Activated CD4-positive, alpha-beta T cell treated with anti-CD3 and anti-CD28 coated beads, Interleukin-2, amount 50 U/mL, for 1 hour (primary cell): ENCODE results near the gene PAQR7.
A peak's percentile ranks its signal among the peaks of the same experiment; 100 is the strongest.

Experiments used
- DNase-seq: peaks from one replicate; pipeline ENCODE4 v3.0.0-alpha.2; 2020

The PAQR7 gene

GRCh38 chr1:25871704-25872494, 3.6 kb downstream of the PAQR7 start:
- no peak for DNase-seq

GRCh38 chr1:25871086-25871703, 4.3 kb downstream of the PAQR7 start:
- DNase-seq, result no peak

DNA sequence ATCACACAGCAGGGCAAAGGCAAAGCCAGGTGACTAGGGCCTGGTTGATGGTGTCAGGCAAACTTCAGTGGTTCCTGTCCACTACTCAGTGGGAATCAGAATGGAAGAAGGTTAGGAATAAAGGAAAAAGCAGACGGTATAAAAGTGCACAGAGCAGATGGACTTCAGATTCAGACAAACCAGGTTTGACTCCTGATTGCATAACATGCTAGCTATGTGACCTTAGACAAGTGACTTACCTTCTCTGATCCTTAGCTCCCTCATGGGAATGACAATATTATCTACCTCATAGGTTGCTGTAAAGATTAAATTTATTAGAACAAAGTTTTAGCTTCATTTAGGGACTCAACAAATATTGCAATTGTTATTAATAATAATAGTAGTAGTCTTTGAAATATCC, 4.9 kb downstream of the PAQR7 start:
- no peak for DNase-seq

GRCh38 chr1:25869909-25870606, 5.5 kb downstream of the PAQR7 start:
- DNase-seq, result no peak

DNA sequence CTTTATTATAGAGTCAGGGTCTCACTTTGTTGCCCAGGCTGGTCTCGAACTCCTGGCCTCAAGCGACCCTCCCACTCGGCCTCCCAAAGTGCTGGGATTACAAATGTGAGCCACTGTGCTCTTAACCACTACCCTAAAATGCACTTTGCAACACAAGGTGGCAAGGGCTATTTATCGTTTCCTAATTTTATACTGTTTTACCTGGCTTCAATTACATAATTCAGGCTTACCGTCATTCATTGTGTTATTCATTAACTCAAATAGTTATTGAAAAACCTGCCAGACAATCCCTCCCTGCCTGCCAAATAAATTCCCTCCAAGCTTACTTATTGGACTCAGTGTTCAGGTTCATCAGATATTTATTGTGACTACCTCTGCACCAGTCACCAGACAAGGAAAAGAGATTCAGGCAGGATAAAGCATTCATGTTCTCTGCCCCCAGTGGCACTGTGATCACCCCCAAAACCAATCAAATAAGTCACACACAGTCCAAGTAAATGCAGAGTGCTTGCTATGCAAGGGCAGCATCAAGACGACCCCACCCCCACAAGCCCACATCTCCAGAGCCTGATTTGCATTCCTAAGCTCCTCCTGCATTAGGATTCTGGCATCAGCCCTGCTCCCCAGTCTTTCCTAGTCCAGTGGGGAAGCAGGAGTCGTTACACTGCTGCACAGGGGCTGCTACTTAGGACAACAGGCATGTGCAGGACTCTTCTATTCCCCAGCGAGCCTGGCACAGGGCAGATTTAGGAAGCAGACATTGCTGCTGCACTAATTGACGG, 8.1 kb downstream of the PAQR7 start:
- DNase-seq, result no peak

DNA sequence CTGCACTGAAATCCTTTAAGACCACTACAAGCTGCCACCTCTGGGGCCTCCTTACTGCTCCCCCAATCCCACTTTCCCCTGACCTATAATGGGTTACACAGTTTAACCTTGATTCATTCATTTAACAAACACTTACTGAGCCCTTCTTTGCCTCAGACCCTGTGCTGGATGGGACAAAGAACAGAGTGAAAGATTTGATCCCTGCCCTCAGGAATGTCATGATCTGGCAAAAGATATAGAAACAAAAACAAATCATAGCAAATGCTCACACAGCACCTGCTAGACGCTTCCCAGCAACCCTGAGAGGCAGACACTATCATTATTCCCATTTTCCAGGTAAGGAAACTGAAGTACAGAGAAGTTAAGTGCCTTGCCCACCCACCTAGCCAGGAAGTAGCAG, 9.2 kb downstream of the PAQR7 start:
- no peak for DNase-seq

DNA sequence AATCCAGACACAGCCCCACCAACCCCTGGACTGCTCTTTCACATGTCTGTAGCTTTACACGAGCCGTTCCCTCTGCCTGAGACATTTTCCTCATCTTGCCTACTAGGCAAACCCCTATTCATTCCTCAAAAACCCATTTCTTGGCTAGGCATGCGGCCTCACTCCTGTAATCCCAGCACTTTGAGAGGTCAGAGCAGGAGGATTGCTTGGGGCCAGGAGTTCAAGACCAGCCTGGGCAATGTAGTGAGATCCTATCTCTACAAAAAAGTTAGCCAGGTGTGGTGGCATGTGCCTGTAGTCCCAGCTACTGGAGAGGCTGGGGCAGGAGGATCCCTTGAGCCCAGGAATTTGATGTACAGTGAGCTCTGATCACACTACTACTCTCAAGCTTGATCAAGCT, 11.1 kb downstream of the PAQR7 start:
- DNase-seq, result no peak

- DNase-seq, result no peak
Measured at GRCh38 chr1:25863486-25864262, 11.8 kb downstream of the PAQR7 start.

DNA sequence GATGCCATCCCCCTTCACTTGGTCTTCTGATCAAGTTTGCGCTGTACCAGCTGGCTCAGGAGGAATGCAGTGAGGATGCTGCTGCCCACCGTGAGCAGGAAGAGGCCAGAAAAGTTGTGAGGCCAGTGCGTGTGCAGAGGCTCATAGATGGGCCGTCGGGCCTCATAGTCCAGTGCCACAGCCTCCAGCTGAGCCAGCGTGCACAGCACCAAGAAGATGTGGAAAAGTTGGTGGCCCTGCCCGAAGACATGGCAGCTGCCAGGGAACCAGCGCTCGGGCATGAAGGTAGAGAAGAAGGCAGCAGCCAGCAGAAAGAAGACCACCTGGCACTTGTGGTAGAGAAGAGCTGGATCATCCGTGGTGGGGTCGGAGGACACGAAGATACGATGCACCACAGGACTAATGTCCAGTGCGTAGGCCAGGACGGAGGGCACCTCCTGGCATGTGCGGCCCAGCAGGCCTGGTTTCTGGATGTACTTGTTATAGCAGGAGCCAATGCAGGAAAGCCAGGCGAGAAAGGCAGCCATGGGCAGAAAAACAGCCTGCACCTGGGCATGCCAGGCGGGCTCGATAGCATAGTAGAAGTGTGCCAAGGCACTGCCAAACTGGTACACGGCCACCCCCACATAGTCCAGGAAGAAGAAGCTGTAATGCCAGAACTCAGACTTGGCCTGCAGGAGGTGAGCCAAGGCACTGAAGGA, 12.6 kb downstream of the PAQR7 start:
- no peak for DNase-seq

DNA sequence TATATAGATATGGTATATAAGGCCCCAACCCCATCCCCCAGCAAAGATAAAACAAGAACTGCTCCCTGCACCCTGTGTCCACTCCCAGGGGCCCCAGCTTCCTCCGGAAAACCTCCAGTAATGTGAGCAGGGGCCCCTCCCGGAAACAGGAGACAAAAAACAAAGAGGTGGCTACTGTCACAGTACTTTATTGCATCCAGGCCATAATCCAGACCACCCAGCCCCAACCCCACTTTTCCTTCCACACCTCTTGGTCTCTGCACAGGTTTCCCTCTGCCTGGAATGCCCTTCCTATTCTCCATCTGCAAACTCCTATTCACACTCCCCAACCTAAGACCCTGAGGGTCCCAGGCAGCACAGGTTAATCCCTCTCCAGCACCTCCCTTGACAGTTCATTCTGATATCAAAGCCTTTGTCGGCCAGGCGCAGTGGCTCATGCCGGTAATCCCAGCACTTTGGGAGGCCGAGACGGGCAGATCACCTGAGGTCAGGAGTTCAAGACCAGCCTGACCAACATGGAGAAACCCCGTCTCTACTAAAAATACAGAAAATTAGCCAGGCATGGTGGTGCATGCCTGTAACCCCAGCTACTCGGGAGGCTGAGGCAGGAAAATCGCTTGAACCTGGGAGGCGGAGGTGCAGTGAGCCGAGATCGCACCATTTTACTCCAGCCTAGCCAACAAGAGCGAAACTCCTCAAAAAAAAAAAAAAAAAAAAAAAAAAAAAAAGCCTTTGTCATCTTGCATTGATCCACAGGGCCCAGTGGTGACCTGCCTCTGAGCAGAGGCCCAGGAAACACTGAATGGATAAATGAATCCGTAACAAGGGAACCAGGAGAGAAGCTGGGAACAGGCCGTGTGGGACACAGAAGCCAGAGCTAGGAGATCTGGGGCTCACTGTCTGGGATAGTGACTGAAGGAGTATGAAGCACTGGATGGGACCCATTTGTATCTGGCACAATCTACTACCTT, 13.9 kb downstream of the PAQR7 start:
- no peak for DNase-seq

- DNase-seq, result peak; percentile 88
Measured at GRCh38 chr1:25858906-25859789, 16.4 kb downstream of the PAQR7 start, which contains the start of gene AUNIP. TSS of gene AUNIP (minus strand) at chr1:25859457. CDS start at chr1:25859357, 100 bp downstream.

GRCh38 chr1:25858494-25858893, 17.0 kb downstream of the PAQR7 start:
- DNase-seq, result no peak

- DNase-seq, result no peak
Measured at GRCh38 chr1:25856856-25857255, 18.7 kb downstream of the PAQR7 start.

- no peak for DNase-seq
Measured at GRCh38 chr1:25854554-25854953, 21.0 kb downstream of the PAQR7 start.

- DNase-seq, result no peak
Measured at GRCh38 chr1:25848531-25848930, 27.0 kb downstream of the PAQR7 start.

- DNase-seq, result no peak
Measured at GRCh38 chr1:25847929-25848328, 27.6 kb downstream of the PAQR7 start.

GRCh38 chr1:25845664-25846063, 29.8 kb downstream of the PAQR7 start:
- no peak for DNase-seq

DNA sequence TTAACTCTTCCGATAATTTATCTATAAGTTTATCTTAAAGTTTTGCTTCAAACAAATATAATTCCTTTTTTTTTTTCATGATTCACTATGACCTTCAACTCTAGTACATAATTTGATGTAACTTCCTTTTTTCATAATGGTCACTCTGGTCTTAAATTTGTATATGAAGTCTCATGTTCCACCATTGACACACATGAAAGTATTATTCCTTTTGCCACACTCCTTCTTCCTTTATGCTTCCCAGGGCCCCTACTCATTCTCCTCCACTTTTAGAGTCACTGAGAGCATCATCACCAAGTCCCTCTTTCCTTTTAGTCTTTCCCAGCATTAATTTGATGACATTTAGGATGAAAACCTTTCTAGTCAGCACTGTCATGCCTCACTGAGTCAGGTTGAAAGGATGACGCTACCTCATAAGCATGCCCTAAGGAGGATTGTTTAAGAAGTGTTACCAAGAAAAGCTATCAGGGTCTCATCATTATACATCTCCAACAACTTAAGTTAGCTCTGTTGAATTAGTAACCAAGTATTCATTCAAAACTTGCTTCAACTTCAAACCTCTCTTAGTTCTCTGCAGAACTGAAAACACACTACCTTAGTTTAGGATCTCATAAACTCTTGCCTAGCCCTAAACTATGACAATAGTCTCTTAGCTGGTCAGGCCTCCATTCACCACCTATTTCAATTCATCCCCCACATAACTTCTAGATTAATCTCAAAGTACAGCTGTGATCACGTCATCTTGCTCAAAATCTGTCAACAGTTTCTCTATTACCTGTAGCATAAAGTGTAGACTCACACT, 30.8 kb downstream of the PAQR7 start:
- DNase-seq, result no peak
